Gastroesophageal sphincter (tissue), 3 donors: ENCODE measurements around the gene ARAP3.

Experiments
- POLR2A ChIP-seq, 2 donors: fragments of 450-650 bp; IDR thresholded peaks; one replicate each; pipeline ENCODE4 v1.6.1; 2017; ENCODE audit warnings: antibody characterized with exemption in 2 of 2, mild to moderate bottlenecking in 2 of 2, moderate library complexity in 1 of 2
- TF ChIP-seq, protein P1 (sequence below), 4 experiments: fragments of 200-600 bp in 2 of 4; fragments of 450-650 bp in 2 of 4; sonication (generic) in 1 of 4; IDR thresholded peaks; one replicate each; pipeline ENCODE4 v1.5.1; 2017 to 2019; ENCODE audit warnings: antibody characterized with exemption in 4 of 4, mild to moderate bottlenecking in 2 of 4, moderate library complexity in 2 of 4

GRCh38 chr5:141715346-141715905 lies 33.4 kb upstream of the ARAP3 start:
- TF ChIP-seq POLR2A (IDR thresholded peaks at IDR 0.05), result no peak
- TF ChIP-seq, protein P1, sequence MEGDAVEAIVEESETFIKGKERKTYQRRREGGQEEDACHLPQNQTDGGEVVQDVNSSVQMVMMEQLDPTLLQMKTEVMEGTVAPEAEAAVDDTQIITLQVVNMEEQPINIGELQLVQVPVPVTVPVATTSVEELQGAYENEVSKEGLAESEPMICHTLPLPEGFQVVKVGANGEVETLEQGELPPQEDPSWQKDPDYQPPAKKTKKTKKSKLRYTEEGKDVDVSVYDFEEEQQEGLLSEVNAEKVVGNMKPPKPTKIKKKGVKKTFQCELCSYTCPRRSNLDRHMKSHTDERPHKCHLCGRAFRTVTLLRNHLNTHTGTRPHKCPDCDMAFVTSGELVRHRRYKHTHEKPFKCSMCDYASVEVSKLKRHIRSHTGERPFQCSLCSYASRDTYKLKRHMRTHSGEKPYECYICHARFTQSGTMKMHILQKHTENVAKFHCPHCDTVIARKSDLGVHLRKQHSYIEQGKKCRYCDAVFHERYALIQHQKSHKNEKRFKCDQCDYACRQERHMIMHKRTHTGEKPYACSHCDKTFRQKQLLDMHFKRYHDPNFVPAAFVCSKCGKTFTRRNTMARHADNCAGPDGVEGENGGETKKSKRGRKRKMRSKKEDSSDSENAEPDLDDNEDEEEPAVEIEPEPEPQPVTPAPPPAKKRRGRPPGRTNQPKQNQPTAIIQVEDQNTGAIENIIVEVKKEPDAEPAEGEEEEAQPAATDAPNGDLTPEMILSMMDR (IDR thresholded peaks at IDR 0.05), result no peak
